Posterior vena cava (tissue), 2 donors: ENCODE results near the gene PLIN4. TPM values are rescaled to one million over a fixed set of nuclear protein-coding genes. Genes with fewer than 3 reads are reported as not detected.

ENCODE experiments used
- DNase-seq: peaks from one replicate; pipeline ENCODE4 v3.0.0-alpha.2; 2020; ENCODE audit warnings: low spot score
- intact Hi-C, 2 donors: fragments of 100-400 bp; cut with DNase I; formaldehyde crosslinking; loops; one replicate each; pipeline versions ENCODE4 v1.14.1 to v1.14.2; 2022 to 2023
- total RNA-seq, 2 donors: library from RNA; stranded (reverse); fragmentation: NEBNext Ultra II Directional; extraction: Animal tissue kit (Norgen Biotek cat#: 25700); gene quantifications; one replicate each; pipeline ENCODE4 v1.2.1, GENCODE V29; 2021
- donor health status: DM: yes; HTN: yes; CAD: no.
- donor health status: DM: yes; HTN: yes; CAD: no.

The PLIN4 gene
- total RNA-seq, 2 donors from 2014 or later = 21.4 to 25.2 TPM

DNA sequence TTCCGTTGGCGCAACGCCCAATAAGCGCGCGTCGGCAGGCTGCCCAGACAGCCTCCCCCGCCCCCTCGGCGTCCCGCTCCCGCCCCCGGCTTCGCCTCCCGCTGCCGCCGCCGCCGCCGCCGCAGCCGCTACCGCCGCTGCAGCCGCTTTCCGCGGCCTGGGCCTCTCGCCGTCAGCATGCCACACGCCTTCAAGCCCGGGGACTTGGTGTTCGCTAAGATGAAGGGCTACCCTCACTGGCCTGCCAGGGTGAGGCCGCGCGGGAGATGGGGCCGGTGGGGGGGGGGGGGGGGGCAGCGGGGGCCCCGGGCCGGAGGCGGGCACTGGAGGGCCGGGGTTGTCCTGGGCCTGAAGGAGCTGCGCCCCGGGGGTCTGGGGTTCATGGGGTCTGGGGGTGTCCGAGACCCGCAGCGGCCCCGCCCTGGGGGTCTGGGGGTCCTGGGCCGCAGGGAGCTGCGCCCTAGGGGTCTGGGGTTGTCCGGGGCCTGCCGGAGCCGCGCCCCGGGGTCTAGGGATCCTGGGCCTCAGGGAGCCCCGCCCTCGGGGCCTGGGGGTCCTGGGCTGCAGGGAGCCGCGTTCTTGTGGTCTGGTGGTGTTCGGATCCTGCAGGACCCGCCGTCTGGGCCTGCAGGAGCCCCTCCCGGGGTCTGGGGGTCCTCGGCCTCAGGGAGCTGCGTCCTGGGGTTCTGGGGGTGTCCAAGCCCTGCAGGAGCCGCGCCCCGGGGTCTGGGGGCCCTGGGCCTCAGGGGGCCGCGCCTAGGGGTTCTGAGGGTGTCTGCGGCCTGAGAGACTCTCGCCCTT lies 45.9 kb downstream of the PLIN4 start, which contains the start of gene HDGFL2:
HDGFL2 (plus strand) TSS at position 124 of the 801 bp plus-strand sequence; CDS start at position 178, 54 bp downstream.
- intact Hi-C loops = no loop called here
- no peak for DNase-seq

DNA sequence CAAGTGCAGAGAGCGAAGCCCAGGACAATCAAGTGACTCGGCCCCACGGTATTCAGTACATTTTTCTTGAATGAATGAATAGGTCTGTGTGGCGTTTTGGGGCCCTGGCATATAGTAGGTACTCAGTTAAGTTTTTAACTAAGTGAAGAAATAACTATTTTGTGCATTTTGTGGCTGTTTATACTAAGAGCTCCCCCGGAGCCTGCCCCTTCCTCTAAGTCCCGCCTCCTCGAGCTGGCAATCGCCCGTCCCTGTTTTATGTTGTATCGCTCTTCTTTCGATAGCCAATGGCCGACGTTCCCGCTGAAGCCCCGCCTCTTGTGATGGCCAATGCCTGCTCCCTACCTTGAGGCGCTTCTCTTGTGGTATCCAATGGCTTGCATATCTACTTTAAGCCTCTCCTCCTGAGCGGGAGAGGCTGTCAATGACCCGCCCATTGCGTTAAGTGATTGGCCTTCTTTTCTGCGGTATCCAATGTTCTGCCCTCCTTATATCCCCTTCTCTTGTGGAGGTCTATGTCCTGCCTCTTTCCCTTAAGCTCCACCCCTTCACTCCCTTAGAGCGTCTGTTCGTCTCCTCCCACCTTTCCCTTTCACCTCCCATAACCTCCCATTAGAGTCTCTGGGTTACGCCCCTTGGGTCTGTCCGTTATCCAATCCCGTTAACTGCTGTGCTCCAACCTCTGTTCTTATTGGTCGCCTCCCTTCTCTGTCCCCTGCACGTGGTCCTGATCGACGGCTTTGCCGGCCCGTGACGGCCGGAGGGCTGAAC lies 46.7 kb downstream of the PLIN4 start:
- intact Hi-C loops = no loop called here
- DNase-seq = peak; percentile 99

GRCh38 chr19:4467835-4468234 lies 50.5 kb downstream of the PLIN4 start:
- DNase-seq = no peak
- intact Hi-C loops = no loop called here

DNA sequence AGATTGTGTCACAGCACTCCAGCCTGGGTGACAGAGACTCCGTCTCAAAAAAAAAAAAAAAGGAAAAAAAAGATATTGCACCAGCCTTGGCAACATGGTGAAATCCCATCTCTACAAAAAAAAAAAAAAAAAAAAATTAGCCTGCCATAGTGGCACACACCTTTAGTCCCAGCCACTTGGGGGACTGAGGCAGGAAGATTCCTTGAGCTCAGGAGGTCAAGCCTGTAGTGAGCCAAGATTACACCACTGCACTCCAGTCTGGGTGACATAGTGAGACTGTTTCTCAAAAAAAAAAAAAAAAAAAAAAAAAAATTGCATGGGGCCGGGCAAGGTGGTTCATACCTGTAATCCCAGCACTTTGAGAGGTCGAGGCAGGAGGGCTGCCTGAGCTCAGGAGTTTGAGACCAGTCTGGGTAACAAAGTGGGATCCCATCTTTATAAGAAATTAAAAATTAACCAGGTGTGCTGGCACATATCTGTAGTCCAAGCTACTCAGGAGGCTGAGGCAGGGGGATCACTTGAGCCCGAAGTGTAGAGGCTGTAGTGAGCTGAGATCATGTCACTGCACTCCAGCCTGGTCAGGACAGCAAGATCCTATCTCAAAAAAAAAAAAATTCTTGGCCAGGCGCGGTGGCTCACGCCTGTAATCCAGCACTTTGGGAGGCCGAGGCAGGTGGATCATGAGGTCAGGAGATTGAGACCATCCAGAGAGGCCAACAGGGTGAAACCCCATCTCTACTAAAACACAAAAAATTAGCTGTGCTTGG lies 53.3 kb downstream of the PLIN4 start:
- DNase-seq = no peak
- intact Hi-C loops = no loop called here

GRCh38 chr19:4457654-4458395 lies 60.5 kb downstream of the PLIN4 start, which contains the start of gene UBXN6:
TSS of gene UBXN6 (minus strand) at chr19:4457794. CDS start at chr19:4457697, 97 bp downstream.
- intact Hi-C loops = no loop called here
- DNase-seq = peak; percentile 99

- DNase-seq = no peak
- intact Hi-C loops = no loop called here
Observed at GRCh38 chr19:4456843-4457653, 61.2 kb downstream of the PLIN4 start.

DNA sequence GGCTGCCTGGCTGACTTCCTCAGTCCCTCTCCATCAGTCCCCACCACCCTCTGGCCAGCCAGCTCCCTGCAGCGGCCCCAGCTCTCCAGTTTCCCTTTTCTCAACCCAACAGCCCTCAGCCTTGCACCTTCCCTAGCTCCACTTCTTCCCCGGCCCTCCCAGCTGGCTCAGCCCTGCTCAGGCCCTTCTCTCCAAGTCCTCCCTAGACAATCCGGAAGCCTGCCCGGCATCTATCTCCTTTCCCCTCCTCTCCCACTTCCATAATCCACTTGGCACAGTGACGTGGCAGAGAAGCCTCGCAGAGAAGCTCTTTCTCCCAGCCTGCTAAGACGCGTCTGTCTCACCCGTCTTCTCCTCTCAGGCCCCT lies 61.8 kb downstream of the PLIN4 start:
- no peak for DNase-seq
- intact Hi-C loops = no loop called here

DNA sequence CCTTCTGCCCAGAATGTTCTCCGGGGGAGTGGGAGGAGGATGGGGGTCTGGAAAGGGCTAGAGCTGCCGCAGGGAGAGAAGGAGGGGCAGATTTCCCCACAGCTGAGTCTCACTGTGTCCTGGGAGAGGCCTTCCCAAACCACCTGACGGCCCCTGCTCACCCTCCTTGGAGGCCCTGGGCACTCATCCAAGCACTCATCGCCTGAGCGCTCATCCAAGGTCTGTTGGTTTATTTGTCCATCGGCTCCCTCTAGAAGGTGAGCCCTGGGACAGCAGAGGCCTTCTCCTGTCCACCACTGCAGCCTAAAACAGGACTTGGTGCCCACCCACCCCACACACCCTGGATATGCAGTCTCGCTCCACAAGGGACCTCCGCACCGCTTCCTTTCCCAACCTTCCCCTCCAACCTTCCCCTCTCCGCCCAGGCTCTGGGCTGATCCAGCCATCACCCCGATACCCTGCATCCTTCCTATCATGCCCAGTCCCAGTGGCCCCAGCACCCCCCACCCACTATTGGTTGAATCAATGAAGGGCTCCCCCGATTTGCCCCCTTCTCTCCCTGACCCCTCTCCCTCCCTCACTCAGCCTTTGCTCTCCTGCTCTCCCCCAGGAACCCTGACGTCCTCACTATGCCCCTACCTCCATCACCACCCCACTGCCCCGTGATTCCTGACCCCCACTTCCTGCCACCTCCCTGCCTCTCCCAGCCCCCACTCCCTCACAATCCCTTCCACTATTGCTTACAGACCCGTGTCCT lies 62.4 kb downstream of the PLIN4 start:
- intact Hi-C loops = no loop called here
- DNase-seq = no peak

GRCh38 chr19:4454747-4455718 lies 63.3 kb downstream of the PLIN4 start:
- DNase-seq = no peak
- intact Hi-C loops = no loop called here

DNA sequence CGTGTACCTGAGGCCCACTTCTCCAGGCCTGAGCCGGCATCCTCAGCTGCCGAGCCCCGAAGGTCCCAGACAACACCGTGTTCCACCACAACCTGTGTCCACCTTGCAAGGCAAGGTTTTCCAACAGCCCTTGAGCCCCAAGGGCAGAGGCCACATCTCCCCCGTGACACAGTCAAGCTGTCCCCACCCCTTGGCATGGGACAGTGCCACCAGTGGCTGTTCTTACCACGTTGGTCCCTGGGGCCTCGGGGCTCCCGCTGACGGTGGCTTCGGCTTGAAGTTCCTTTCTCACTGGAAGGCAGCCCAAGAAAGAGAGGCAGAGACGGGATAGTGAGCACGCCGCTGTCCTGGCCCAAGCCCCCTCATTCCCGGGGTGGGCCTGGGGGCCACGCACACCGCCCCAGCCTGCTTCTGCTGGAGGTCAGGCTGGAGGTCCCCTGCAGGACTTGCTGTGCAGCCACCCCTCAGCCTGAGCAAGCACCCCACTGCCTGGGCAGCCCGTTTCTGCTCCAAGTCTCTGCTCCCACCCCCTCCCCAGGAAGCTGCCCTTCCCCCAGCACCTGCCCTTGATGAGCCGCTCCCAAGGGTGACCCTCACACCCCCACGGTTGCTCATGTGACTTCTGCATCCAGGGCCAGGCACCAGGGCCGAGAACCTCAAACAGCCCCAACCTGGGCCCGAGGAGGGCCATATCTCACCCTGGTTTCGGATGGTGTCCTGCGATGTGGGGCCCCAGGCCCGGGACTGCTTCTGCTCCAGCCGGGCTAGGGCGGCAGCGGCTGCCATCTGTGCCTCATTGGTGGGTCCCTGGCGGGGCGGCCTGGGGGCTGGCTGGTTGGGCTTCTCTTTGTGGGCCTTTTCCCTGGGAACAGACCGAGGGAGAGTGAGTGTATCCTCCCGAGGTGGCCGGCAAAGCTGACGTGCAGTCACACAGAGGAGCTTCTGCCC lies 64.8 kb downstream of the PLIN4 start:
- intact Hi-C loops = no loop called here
- DNase-seq = no peak

- intact Hi-C loops = no loop called here
- DNase-seq = no peak
Observed at GRCh38 chr19:4452230-4452990, 65.9 kb downstream of the PLIN4 start.
